SW 1271 (cell line): ENCODE measurements around the gene KCTD16.

Source experiments
- DNase-seq, 2 experiments: peaks; one replicate each; lab custom pipeline; 2025; lab: John Stamatoyannopoulos, UW

KCTD16 gene

GRCh38 chr5:144170276-144171024 lies at the start of gene KCTD16, which contains the start of gene YIPF5:
KCTD16 (plus strand) TSS chr5:144170873.
YIPF5 (minus strand) TSS chr5:144170659; CDS start chr5:144169955, 704 bp downstream.
- DNase-seq = peak; percentile 92 to 99

- no peak for DNase-seq
These were observed 49.1 kb upstream of the KCTD16 start for GRCh38 chr5:144121577-144121976.

GRCh38 chr5:144122081-144122480 lies 48.6 kb upstream of the KCTD16 start:
- DNase-seq = no peak

- no peak for DNase-seq
These were observed 48.0 kb upstream of the KCTD16 start for GRCh38 chr5:144122641-144123040.

- DNase-seq = no peak
These were observed 45.4 kb upstream of the KCTD16 start for GRCh38 chr5:144125163-144125726.

- no peak for DNase-seq
These were observed 44.0 kb upstream of the KCTD16 start for GRCh38 chr5:144126707-144127106.

- DNase-seq = no peak
These were observed 41.8 kb upstream of the KCTD16 start for GRCh38 chr5:144128844-144129243.

- no peak for DNase-seq
These were observed 40.4 kb upstream of the KCTD16 start for GRCh38 chr5:144130306-144130705.

- DNase-seq = no peak
These were observed 39.4 kb upstream of the KCTD16 start for GRCh38 chr5:144131261-144131660.

- no peak for DNase-seq
These were observed 37.5 kb upstream of the KCTD16 start for GRCh38 chr5:144133050-144133633.

- no peak for DNase-seq
These were observed 36.4 kb upstream of the KCTD16 start for GRCh38 chr5:144134194-144134826.

- no peak for DNase-seq
These were observed 35.4 kb upstream of the KCTD16 start for GRCh38 chr5:144135113-144135762.

GRCh38 chr5:144139586-144139985 lies 31.1 kb upstream of the KCTD16 start:
- no peak for DNase-seq

GRCh38 chr5:144141585-144141984 lies 29.1 kb upstream of the KCTD16 start:
- DNase-seq = no peak

GRCh38 chr5:144142139-144142823 lies 28.4 kb upstream of the KCTD16 start:
- peak in 1 of 2 experiments; percentile 73 for DNase-seq

- no peak for DNase-seq
These were observed 27.9 kb upstream of the KCTD16 start for GRCh38 chr5:144142824-144143162.

GRCh38 chr5:144143625-144144024 lies 27.0 kb upstream of the KCTD16 start:
- no peak for DNase-seq

- no peak for DNase-seq
These were observed 25.5 kb upstream of the KCTD16 start for GRCh38 chr5:144144956-144145751.

- peak; percentile 10 to 29 for DNase-seq
These were observed 19.6 kb upstream of the KCTD16 start for GRCh38 chr5:144151026-144151425.

GRCh38 chr5:144156767-144157171 lies 13.9 kb upstream of the KCTD16 start:
- DNase-seq = no peak

- no peak for DNase-seq
These were observed 8.0 kb upstream of the KCTD16 start for GRCh38 chr5:144162686-144163085.
